OCI-LY7 (cell line): ENCODE data around the gene YPEL4.

ENCODE experiments used
- EZH2phosphoT487 ChIP-seq: fragments of 200-600 bp; sonication (generic); IDR thresholded peaks from 2 replicates; pipeline ENCODE4 v1.6.1; 2018; ENCODE audit warnings: low read depth, borderline replicate concordance, mild to moderate bottlenecking, mixed run types, antibody characterized with exemption, low read length, moderate library complexity, mixed read lengths
- TF ChIP-seq, protein P1 (sequence below): fragments of 200-600 bp; sonication (generic); conservative IDR thresholded peaks from 2 replicates; pipeline ENCODE4 v1.5.1; 2014; ENCODE audit warnings: mild to moderate bottlenecking, antibody characterized with exemption, low read length, moderate library complexity, mixed read lengths

DNA sequence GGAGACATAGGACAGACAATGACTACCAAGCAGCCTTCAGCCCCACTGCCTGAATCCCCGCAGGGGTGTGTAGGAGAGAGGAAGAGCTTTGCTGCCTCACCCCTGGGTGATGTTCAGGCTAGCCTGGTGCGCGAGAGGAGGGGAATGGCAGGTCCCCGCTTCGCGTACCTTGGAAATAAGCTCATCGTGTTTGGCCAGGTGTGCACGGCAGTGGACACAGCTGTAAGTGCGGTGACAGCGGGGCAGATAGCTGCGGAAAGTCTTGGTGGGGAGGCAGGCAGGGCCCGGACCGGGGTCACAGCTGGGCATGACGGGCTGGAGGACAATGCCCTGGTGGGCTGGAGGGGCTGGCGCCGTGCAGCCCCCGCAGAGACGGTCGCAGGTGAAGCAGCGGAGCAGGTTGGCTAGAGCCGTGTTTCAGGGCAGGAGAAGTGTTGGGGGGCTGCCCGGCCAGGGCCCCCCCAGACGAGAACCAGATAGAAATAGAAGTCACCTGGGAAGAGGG, 2.9 kb downstream of the YPEL4 start:
- TF ChIP-seq, protein P1, sequence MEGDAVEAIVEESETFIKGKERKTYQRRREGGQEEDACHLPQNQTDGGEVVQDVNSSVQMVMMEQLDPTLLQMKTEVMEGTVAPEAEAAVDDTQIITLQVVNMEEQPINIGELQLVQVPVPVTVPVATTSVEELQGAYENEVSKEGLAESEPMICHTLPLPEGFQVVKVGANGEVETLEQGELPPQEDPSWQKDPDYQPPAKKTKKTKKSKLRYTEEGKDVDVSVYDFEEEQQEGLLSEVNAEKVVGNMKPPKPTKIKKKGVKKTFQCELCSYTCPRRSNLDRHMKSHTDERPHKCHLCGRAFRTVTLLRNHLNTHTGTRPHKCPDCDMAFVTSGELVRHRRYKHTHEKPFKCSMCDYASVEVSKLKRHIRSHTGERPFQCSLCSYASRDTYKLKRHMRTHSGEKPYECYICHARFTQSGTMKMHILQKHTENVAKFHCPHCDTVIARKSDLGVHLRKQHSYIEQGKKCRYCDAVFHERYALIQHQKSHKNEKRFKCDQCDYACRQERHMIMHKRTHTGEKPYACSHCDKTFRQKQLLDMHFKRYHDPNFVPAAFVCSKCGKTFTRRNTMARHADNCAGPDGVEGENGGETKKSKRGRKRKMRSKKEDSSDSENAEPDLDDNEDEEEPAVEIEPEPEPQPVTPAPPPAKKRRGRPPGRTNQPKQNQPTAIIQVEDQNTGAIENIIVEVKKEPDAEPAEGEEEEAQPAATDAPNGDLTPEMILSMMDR = no peak
- no peak for TF ChIP-seq EZH2phosphoT487
